HPDE6-E6E7 (cell line): ENCODE results near the gene C11orf58.
A peak's percentile ranks its signal among the peaks of the same experiment; 100 is the strongest.

Source experiments
- DNase-seq: peaks from one replicate; pipeline ENCODE4 v3.0.0; 2011; ENCODE audit warnings: missing footprints; ENCODE audit errors: extremely low spot score

Gene C11orf58

DNA sequence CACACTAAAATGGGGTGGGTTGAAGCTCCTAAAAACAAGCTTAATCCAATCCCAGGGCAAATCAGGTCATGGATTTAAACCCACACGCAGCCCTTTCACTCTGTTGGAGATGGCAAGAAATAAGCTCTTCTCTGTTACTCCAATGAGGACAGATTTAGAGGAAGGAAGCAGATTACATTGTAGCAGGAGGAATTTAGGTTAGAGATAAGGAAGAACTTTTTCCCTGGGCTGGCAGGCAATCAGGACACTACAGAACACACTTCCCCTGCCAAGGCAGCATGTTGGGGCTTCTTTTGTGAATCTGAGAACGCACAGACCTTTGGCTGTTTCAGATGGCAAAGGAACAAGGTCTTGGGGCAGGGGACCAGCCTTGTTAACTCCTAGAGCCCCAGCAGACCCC, 46.2 kb downstream of the C11orf58 start:
- no peak for DNase-seq

DNA sequence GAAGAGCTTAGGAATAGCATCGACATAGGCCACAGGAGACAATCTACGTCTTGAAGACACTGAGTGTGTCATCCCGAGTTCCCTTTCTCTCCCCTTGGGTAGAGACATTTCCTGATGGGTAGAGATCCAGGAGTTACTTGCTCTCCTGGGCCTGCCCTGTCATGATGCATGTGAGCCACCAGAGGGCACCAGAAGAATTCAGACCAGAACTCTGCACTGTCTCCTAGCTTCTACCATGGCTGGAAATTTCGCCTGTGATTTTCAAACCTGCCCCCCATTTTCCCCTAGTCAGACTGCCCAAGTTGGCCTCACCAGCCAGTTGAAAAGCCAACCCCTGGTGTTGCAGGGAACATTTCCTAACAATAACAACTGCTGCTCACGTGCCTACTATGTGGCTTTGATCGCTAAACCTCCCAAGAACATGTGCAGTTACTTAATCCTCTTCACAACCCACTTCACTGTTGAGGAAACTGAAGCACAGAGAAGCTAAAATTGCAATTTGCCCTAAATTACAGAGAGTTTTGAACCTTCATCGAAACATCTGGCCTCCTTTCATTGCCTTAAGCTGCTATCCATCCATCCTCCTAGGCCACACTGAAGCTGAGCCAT, 47.2 kb downstream of the C11orf58 start:
- peak; percentile 69 for DNase-seq

DNA sequence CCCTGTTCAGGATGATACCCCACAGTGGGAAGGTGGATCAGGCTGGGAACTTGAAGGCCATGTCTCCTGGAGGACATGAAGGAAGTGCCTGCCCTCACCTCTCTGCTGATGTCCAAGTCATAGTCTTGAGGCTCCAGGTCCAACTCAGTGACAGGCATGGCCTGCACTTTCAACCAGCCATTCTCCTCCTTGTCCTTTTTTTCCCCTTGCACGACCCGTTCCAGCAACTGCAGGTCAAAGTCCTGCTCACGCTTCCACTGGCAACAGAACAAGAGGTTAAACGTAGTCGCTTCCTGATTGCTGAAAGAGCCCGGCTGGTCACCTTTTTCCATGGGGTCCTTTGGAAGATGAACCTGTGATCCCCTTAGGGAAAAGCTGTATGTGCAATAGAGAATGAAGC, 47.7 kb downstream of the C11orf58 start:
- DNase-seq = no peak

DNA sequence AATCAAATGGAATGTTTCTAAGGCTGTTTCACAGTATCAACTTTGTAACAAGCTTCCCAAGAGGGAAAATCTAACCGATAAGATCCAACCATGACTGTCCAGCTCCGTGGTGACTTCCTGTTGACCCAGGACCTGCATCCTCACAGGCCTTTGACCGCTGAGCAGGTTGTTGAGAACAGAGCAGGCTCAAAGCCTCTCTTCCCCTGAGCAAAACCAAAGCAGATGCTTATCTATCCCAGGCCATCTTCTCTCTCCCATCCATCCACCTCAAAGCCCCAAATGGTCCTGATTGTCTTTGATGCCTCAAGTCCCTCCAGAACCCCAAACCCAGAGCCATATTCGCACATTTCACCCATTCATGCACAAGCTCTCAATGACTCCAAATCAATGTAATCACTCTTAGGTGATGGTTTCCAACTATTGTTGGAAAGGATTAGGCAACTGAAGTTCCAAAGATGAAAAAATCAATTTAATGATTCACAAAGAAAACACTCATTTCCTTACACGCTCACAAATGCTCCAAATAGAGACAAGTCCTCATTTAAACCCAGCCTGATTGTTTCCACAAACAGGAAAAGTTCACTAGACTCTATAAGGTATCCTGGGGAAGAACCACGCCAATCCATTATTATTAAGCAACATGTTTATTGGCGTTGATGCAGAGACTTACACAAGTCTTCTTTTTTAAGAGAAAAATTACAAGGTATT, 48.7 kb downstream of the C11orf58 start:
- no peak for DNase-seq

DNA sequence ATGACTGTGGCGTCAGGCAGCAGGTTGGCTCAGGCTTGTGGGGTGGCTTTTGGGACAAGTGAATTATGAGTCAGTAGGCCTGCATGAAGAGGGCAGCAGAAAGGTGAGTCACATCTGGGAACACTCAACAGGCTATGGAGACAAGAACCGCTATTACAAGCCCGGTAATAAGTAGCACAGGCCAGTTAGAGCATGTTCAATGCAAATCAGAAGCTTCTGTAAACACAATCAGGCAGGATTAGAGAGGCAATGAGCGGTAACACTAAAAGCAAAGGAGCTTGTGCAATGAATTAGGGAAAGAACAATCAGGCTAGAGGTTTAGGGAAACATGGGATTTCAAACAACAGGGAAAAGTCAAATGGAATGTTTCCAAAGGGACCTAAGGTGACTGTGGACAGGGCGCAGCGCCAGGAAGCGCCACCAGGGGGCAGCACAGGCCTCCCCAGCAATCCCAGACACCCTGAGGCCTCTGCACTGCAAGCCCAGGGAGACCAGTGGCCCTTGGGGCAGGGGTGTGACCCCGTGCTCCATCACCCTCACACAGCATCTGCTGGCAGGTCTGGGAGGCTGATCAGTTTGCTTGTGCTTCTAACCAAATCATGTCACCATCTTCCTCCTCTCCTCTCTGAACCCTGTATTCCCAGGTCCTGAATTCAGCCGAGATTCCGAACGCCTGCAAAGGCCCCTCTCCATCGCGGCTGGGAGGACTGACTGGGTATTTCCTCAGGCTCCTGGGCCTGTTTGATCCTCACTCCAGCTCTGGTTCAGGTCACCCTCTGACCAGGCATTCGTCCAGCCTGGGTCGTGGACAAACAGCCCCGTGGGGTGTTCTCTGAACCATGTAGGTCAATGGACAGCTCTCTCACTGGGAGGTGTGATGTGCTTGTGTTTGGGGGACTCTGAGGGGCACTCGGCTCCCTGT, 50.0 kb downstream of the C11orf58 start:
- peak; percentile 79 for DNase-seq

DNA sequence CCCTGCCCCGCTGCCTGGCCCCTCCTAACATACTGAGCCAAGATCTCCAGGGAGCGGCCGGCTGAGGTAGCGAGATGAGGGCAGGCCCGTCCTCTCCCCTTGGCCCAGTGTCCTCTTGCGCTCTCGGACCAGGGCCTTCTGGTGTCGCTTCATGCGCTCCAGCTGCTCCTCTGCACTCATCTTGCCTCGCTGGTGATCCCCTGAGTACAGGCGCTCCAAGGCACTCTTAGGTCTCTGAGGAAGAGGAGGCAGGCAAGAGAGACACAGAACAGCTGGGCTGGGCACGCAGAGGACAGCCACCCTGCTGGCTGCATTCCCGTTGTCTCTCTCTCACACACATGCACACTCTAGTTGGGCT, 50.6 kb downstream of the C11orf58 start:
- DNase-seq = no peak

DNA sequence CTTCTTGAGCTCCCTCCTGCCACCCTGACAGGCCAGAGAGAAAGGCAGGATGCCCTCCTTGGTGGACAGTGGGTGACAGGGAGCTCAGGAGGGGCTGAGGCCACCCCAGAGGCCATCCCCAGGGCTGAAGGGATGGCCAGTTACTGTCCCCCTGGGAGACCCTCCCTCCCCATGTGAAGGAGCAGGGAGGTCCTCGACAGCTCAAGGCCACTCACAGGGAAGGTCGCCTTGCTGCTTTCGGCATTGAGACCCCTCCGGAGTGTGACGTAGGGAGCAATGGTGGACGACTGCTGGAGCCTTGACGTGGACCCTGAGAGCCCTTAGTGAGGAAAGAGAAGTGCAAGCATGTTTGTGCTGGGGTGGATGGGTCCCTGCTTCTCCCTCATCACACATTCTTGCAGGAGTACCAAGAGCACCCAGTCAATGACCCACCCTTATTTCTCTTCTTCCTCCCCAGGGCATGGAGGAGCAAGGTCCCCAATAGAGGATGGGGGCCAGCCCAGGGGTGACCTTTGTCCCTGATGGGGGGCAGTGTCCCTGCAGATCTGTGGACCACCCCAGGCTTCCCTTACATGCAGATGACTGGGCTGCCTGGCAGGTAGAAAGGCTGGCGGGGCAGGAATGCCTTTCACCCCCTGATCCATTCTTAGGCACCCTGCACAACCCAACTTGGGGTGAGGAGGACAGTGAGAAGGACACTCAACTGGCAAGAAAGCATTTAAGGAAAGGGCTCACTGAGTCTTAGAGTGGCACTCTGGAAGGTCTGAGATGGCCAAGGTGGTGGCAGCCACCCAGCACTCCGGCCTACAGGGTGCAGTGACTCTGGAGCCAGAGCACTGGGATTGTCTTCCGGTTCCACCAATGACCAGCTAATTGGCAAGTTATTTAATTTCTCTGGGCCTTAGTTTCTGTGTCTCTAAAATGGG, 51.4 kb downstream of the C11orf58 start:
- DNase-seq = no peak

DNA sequence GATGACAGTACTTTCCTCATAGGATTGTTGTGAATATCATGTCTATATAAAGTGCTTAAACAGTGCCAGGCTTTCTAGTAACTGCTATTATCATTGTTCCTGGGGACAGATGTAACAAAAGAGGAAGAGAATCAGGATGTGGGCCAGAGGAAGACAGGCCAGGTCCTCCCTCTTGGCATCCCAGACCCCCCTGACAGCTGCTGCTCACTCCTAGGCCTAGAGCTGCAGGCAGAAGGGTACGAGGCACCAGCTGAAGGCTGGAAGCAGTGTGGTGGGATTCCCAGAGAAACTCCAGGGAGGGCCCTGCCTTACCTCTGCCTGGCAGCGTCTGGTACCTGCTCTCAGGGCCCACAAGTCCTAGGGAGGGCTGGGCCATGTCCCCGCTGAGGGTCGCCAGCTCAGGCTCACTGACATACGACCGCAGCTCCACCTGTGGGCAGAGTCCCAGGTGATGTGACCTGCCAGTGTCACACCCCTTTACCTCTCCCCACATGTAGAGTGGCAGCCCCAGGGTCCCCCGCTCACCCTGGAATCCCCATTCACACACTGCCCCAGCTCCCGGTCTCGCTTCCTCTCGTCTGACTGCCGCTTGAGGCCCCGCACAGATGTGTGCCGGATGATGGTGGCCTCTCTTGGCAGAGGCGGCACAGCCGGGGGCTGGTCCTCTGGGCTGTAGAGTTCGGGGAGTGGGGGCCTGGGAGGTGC, 52.2 kb downstream of the C11orf58 start:
- DNase-seq = no peak

DNA sequence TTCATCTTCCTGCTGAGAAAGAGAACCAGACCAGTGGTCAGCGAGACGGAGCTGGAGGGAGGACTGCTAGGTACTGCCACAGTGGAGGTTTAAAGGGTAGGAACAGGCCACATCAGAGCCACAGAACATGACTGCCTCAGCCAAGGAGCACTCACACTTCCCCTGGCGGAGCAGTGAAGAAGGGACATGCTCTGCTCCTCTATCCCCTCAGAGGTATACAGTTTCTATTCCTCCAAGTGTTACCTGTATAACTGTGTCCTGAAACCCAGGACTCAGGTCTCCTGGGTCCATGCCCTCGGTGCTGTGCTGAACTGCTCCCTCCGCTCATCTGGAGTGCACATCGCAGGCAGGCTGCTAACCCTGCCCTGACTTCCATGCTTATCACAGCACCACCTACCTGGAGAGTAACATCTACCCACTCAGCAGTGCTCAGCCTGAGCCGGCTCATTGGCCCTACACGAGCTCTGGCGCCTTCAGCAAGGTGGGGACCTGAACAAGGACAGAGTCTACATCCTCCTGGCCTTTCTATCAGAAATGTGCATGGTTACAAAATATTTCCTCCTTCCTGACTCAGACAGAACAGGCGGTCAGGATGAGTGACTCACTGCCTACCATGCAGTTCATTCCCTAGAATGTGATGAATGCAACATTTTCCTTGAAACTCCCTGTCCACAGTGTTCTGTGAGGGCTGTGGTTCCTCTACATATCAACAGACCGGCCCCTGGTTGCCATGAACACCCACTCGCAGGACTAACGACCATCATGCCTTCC, 52.9 kb downstream of the C11orf58 start:
- DNase-seq = peak; percentile 68

DNA sequence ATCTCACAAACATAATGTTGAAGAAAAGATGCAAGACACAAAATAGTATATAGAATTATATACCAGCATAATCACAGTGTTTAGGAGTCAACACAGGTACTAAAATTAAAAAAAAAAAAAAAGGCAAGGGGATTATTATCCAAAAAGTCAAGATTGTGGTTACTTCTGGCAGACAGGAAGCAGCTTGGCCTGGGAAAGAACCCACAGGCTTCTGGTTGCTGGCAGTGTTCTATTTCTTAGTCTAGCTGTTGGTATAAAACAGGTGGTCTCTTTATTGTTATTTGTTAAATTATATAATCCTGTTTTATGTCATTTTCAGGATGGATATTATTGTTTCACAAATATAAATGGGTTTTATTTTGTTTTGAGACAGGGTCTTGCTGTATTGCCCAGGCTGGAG, 54.0 kb downstream of the C11orf58 start:
- DNase-seq = no peak

DNA sequence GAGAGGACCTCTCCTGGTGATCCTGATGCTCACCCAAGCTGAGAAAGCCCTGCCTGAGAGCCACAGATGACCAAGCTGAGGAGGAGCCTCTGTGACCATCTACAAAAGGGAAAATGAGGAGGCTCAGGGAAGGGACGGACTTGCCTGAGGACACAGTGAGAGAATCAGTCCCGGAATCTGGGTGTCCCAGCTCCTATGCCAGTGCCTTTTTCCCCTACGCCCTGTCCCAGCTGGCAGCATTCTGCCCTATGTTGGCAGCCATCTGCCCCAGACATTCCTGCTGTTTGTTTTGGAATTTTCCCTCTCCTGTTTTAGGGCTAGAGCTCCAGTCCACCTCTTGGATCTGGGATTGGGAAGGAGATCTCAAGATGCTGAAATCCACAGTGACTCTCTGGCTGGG, 54.6 kb downstream of the C11orf58 start:
- DNase-seq = no peak

DNA sequence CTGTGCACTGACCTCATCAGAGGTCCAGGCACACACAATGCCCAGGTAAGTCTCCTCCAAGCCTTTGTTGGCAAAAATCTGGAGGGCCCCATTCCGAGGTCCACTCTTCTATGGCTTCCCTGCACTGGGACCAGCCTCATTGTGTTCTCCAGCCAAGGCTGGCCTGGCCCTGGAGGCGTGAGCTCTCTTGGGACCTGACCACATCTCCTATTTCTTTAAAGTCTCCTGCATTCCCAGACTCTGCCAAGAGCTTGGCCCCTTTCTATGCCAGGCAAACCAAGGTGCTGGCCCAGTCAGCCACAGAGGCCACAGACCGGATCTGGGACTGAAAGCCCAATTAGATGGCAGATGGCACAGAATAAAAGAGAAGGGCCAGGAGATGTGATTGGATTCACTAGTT, 55.1 kb downstream of the C11orf58 start:
- no peak for DNase-seq

DNA sequence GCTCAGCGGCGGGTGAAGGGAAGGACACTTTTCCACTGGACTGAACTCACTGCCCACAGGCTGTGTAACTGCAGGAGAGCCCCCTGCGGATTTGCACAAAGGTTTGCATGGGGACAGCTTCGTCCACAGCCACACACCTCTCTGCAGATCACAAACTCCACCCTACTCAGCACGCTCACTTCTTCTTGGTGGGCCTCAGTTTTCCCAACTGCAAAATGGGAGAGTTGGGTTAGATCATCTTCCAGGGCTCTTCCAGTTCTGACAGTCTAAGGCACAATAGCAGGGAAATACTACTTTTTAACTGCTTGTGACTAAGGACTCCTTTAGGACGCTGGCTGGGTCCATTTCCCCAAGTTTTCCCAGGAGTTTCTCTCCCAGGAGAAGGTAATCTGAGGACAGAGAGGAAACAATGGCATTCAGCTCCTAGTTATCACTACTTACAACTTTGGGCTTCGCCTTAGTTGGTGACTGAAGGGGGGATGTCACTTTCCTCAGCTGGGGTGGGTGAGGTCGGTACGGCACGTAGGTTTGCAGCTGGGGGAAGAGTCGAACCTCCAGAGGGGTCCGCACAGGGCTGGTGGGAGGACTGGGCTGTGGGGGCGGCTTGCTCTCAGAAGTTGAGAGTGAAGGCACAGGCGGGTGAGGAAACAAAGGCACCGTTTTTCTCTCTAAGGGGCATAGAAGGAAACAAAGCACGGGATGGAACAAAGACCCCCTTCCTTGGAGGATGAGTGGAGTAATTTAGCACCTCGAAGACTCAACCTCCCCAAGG, 55.8 kb downstream of the C11orf58 start:
- DNase-seq = no peak

DNA sequence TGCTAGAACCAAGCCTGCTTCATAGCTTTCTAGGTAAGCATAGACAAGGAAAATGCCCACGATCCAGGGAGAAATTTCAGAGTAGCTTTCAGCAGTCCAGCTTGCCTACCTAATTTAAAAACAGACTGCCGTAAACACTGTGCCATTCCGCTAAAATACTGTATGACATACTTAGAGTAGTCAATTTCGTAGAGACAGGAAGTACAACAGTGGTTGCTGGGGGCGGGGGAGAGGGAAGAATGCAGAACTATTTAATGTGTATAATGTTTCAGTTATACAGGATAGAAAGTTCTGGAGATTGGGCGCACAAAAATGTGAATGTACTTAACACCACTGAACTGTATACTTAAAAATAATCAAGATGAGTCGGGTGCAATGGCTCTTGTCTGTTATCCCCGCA, 56.7 kb downstream of the C11orf58 start:
- DNase-seq = no peak

DNA sequence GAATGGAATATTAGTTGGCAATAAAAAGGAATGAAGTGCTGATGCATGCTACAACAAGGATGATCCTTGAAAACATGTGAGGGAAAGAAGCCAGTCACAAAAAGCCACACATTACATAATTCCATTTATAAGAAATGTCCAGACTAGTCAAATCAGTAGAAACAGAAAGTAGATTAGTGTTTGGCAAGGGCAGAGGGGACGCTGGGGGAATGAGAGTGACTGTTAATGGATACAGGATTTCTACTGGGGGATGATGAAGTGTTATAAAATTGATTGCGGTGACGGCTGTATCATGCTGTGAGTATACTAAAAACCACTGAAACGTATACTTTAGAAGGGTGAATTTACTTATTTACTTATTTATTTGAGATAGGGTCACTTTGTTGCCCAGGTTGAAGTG, 57.9 kb downstream of the C11orf58 start:
- DNase-seq = no peak

DNA sequence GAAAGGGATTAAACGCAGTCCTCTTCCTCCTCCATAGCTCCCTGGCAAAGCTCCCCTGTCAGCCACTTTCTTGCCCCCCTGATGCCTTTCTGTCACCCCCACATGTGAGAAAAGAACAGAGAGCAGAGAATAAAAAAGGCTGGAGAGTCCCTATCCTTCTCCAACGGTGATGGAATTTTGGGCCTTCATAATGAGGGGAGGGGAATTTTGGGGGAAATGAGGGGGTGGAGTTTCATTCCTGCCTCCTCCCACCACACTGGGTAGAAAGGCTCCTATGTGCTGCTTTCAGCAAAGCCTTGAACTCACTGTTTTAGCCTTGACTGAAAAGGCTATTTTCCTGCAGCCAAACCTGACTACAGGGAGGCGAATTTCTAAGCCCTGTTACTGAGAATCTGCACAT, 59.3 kb downstream of the C11orf58 start:
- DNase-seq = no peak

DNA sequence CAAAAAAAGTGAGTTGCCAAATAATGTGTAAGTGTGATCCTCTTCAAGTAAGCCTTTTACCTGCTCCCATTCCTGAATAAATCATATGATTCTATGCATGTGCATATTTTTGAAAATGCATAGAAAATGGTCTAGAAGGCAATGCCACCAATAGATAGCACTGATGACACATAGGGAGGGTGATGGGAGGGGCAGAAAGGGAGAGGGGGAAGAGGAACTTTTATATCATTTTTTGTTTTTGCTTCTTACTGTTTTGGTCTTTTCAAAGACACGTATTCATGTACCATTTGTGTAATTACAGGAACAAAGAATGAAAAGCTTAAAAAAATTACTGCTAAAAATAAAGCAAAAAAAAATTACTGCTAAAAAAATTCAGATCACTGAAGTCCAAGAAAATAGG, 60.8 kb downstream of the C11orf58 start:
- no peak for DNase-seq

DNA sequence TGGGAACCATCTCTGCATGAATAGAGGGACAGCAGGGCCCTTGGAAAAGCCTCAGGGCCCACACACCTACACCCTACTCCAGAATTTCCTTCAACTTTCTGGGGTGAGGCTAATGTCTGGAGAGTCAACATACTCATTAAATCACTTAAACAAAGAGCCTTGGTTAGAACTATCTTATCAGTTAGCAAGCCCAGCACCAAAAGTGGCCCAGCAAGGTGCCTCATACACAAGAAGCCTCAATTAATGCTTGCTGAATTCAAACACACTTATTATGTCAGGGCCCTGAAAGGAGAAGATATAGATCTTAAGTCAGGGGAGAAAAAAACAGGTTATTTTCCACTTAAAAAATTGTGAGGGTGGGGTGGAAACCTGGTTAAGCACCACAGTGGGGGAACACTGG, 61.4 kb downstream of the C11orf58 start:
- no peak for DNase-seq

DNA sequence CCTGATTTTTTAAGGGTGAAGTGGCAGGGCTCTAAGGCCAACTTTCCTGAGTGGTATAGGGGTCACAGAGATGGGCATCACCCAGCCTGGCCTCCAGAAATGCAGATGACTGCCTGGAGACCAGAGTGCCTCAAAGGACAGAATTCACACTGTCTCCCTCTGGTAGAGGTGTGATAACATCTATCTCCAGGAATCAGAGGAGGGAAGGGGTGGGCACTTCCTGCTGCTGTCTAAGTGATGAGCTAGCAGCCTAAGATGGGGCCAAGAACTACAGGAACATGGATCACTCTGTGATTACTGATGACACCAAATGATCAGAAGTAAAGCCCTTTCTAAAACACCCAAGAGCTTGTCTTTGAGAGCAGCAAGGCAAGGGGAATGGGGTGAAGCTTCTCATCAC, 61.9 kb downstream of the C11orf58 start:
- DNase-seq = no peak
